Measurements from ENCODE around the gene CES5A. TPM values are rescaled to one million over a fixed set of nuclear protein-coding genes. Genes with fewer than 3 reads are reported as not detected.

CES5A gene
- total RNA-seq, 1 donor from 2014 or later, result not detected

DNA sequence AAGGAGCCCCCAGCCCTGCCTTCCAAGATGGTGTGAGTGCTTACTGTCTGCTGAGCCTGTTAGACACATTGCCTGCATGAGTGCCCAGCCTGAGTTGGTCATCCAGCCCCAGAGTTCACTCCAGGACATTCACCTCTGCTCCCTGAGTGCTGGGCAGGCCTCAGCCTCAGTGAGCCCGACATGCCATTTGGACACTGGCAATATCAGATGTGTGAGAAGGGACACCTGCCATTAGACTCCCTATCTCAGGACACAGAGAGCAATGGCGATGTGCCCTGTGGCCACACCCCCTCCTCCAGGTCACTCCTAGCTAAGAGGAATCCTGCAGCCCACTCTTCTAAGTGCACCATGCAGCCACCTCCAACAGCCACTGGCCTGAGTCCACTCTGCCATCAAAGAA, 34.7 kb upstream of the CES5A start:
- H3K4me1 ChIP-seq (ENCODE audit: control insufficient read depth in 3 of 3, insufficient read depth in 3 of 3, low read length in 3 of 3), result peaks cover 0 to 21% (median 10%) of the 10 kb centered on the region in 3 donors
- peaks cover 0 to 3% (median 0%) of the 10 kb centered on the region in 3 donors for H3K9me3 ChIP-seq (ENCODE audit: control insufficient read depth in 3 of 3, low read length in 3 of 3)
- H3K27ac ChIP-seq (ENCODE audit: low read depth, low read length), result no peak overlapping the region

DNA sequence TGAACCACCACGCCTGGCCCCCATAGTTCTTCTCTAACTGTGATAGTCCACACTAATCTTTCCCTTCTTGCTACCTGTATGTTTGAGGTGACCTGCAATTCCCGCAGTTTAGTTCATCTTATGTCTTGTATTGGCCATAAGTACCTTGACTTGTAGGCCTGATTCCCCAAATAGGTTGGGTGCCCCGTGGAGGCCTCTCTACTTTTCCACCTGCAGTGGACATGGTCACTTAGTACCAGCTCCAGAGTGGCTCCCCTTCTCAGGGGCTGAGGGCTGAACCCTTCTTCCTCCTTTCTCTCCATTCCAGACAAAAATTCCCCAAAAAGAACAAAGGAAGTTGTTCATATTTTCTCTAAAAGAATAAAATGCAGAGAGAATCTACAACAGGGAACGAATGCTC, 33.5 kb upstream of the CES5A start:
- H3K36me3 ChIP-seq (ENCODE audit: control insufficient read depth in 3 of 3, insufficient read depth in 3 of 3, low read length in 3 of 3), result no peaks in the 10 kb centered on the region
- H3K27ac ChIP-seq (ENCODE audit: low read depth, low read length), result no peak overlapping the region
- no peak overlapping the region for H3K9ac ChIP-seq (ENCODE audit: low read depth in 1 of 3, low read length in 3 of 3)
- H3K9me3 ChIP-seq (ENCODE audit: control insufficient read depth in 3 of 3, low read length in 3 of 3), result peaks cover 2 to 5% (median 3%) of the 10 kb centered on the region in 3 donors
- peaks cover 0 to 4% (median 2%) of the 10 kb centered on the region in 3 donors for H3K27me3 ChIP-seq (ENCODE audit: control insufficient read depth in 3 of 3, insufficient read depth in 3 of 3, low read length in 3 of 3)
- no peak overlapping the region for H3K4me3 ChIP-seq (ENCODE audit: low read length in 3 of 3)
- peaks cover 0 to 19% (median 10%) of the 10 kb centered on the region in 3 donors for H3K4me1 ChIP-seq (ENCODE audit: control insufficient read depth in 3 of 3, insufficient read depth in 3 of 3, low read length in 3 of 3)

More for the DNA sequence above, 34.7 kb upstream of the CES5A start:
- Histone ChIP-seq H3K4me3 (ENCODE audit: low read length in 3 of 3) (no peak overlapping the region), H3K36me3 (ENCODE audit: control insufficient read depth in 3 of 3, insufficient read depth in 3 of 3, low read length in 3 of 3) (no peaks in the 10 kb centered on the region), H3K27me3 (ENCODE audit: control insufficient read depth in 3 of 3, insufficient read depth in 3 of 3, low read length in 3 of 3) (peaks cover 0 to 4% (median 2%) of the 10 kb centered on the region in 3 donors), H3K9ac (ENCODE audit: low read depth in 1 of 3, low read length in 3 of 3) (no peak overlapping the region)

DNA sequence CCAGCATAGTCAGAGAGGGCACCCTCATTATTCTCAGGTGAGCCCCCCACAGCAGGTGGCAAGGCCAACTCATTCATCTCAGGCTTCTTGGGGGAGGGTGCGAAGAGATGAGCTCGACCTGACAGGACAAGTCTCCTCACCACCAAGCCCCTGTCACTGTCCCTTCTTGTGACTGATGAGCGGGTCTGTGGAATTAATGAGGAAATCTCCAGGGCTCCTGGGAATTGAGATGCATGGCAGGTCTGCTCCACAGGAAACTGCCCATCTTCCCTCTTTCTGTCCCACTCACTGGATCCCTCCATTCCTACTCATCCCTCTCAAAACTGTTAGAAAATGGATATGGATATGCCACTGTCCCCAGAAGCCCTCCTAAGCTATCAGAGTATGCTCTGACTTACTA, 32.5 kb upstream of the CES5A start:
- Histone ChIP-seq H3K27me3 (ENCODE audit: control insufficient read depth in 3 of 3, insufficient read depth in 3 of 3, low read length in 3 of 3) (peaks cover 0 to 4% (median 2%) of the 10 kb centered on the region in 3 donors), H3K36me3 (ENCODE audit: control insufficient read depth in 3 of 3, insufficient read depth in 3 of 3, low read length in 3 of 3) (no peaks in the 10 kb centered on the region), H3K27ac (ENCODE audit: low read depth, low read length) (no peak overlapping the region), H3K4me3 (ENCODE audit: low read length in 3 of 3) (no peak overlapping the region), H3K9ac (ENCODE audit: low read depth in 1 of 3, low read length in 3 of 3) (no peak overlapping the region), H3K4me1 (ENCODE audit: control insufficient read depth in 3 of 3, insufficient read depth in 3 of 3, low read length in 3 of 3) (peaks cover 0 to 10% (median 4%) of the 10 kb centered on the region in 3 donors), H3K9me3 (ENCODE audit: control insufficient read depth in 3 of 3, low read length in 3 of 3) (peaks cover 2 to 7% (median 3%) of the 10 kb centered on the region in 3 donors)

DNA sequence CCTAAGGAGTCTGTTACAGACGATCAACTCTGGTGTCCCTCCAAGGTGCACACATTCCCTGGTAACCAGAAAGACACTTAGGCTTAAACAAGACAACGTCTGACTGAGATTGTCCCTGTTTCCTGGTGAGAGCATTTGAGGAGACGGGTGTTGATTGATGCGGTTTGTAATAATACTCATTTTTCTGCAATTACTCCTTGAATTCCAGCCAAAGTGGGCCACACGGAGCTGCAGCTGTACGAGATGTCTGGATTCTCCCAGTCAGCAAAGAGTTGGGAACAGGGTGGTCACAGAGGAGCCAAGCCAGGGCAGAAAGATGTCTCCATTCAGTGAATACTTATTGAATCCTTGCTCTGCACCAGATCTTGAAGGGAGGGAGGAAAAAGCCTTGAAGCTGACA, 30.9 kb upstream of the CES5A start:
- H3K9ac ChIP-seq (ENCODE audit: low read depth in 1 of 3, low read length in 3 of 3), result no peak overlapping the region
- no peaks in the 10 kb centered on the region for H3K36me3 ChIP-seq (ENCODE audit: control insufficient read depth in 3 of 3, insufficient read depth in 3 of 3, low read length in 3 of 3)
- H3K9me3 ChIP-seq (ENCODE audit: control insufficient read depth in 3 of 3, low read length in 3 of 3), result peaks cover 2 to 7% (median 3%) of the 10 kb centered on the region in 3 donors
- peaks cover 0 to 4% (median 2%) of the 10 kb centered on the region in 3 donors for H3K27me3 ChIP-seq (ENCODE audit: control insufficient read depth in 3 of 3, insufficient read depth in 3 of 3, low read length in 3 of 3)
- H3K4me3 ChIP-seq (ENCODE audit: low read length in 3 of 3), result no peak overlapping the region
- no peaks in the 10 kb centered on the region for H3K4me1 ChIP-seq (ENCODE audit: control insufficient read depth in 3 of 3, insufficient read depth in 3 of 3, low read length in 3 of 3)
- no peak overlapping the region for H3K27ac ChIP-seq (ENCODE audit: low read depth, low read length)

DNA sequence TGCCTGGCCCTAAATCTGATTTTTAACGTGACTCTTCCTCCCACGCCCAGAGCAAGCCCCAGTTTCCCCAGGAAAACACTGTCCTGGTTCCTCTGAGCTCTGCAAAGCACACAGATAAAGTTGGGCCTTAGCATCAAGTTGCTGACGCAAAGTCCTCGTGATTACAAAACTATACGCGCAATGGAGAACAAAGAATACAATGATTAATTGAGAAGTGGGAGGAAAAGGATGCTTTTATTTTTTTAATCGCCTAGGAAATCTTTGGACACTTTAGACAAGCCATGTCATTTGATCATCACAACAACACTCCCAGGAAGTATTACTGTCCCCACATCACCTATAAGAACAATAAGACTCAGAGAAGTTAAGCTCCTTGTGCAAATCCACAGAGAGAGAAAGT, 30.5 kb upstream of the CES5A start:
- H3K4me1 ChIP-seq (ENCODE audit: control insufficient read depth in 3 of 3, insufficient read depth in 3 of 3, low read length in 3 of 3), result no peaks in the 10 kb centered on the region
- no peak overlapping the region for H3K27ac ChIP-seq (ENCODE audit: low read depth, low read length)
- no peak overlapping the region for H3K9ac ChIP-seq (ENCODE audit: low read depth in 1 of 3, low read length in 3 of 3)
- H3K27me3 ChIP-seq (ENCODE audit: control insufficient read depth in 3 of 3, insufficient read depth in 3 of 3, low read length in 3 of 3), result peaks cover 0 to 4% (median 2%) of the 10 kb centered on the region in 3 donors
- no peaks in the 10 kb centered on the region for H3K36me3 ChIP-seq (ENCODE audit: control insufficient read depth in 3 of 3, insufficient read depth in 3 of 3, low read length in 3 of 3)
- H3K4me3 ChIP-seq (ENCODE audit: low read length in 3 of 3), result no peak overlapping the region
- peaks cover 0 to 7% (median 2%) of the 10 kb centered on the region in 3 donors for H3K9me3 ChIP-seq (ENCODE audit: control insufficient read depth in 3 of 3, low read length in 3 of 3)

DNA sequence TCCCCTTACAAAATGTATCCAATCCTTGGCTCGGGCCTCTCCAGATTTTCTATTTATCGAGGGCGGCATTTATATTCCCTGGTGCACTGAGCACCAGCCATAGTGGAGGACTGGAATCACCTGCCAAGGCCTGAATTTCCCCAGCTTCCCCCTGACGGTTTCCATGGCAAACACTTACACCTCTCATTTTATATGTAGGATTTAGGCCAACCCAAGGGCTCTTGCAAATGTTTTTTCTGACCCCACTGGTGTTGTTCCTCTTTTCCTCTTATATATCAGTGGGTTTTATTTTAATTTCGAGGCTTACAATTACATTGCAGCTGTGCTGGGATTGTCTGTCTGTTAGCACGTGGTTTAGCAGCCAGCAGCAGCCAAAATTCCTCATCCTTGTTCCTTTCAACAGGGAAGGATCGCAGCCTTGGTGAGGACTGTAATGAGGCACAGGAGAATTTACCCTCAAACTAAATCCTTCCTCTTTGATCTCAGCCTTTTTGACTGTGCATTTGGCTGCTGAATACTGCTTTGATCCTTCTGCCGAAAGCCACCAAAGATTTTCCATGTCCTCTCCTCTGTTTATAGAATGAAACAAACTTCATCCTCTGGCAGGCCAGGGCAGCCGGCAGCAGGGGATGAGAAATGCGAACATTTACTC, 26.5 kb upstream of the CES5A start:
- Histone ChIP-seq H3K4me3 (ENCODE audit: low read length in 3 of 3) (no peak overlapping the region), H3K27me3 (ENCODE audit: control insufficient read depth in 3 of 3, insufficient read depth in 3 of 3, low read length in 3 of 3) (peaks cover 0 to 3% (median 0%) of the 10 kb centered on the region in 3 donors), H3K9ac (ENCODE audit: low read depth in 1 of 3, low read length in 3 of 3) (no peak overlapping the region), H3K27ac (ENCODE audit: low read depth, low read length) (no peak overlapping the region), H3K9me3 (ENCODE audit: control insufficient read depth in 3 of 3, low read length in 3 of 3) (peaks cover 0 to 7% (median 2%) of the 10 kb centered on the region in 3 donors), H3K4me1 (ENCODE audit: control insufficient read depth in 3 of 3, insufficient read depth in 3 of 3, low read length in 3 of 3) (no peaks in the 10 kb centered on the region), H3K36me3 (ENCODE audit: control insufficient read depth in 3 of 3, insufficient read depth in 3 of 3, low read length in 3 of 3) (no peaks in the 10 kb centered on the region)

DNA sequence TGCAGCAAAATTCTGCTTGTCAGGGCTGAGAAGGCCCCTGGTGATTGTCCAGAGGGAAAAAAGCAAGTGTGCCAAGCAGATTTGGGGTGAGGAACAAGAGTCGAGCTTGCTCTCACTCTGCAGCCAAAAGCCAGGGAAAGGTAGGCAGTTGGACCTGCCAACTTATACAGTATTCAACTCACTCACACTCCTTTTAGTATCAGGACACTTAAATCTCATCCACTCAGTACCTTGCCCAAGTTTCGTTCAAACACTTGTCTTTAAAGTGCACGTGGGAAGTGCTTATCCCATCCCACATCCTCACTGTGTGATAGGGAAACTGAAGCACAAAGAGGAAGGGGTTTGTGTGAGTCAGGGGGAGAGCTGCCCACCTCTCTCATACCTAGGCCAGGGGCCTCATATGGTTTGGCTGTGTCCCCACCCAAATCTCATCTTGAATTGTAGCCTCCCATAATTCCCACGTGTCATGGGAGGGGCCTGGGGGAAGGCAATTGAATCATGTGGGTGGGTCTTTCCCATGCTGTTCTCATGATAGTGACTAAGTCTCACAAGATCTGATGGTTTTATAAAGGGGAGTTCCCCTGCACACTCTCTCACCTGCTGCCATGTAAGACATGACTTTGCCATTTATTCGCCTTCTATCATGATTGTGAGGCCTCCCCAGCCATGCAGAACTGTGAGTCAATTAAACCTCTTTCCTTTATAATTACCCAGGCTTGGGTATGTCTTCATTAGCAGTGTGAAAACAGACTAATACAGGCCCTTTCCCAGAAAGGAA, 25.6 kb upstream of the CES5A start:
- H3K4me1 ChIP-seq (ENCODE audit: control insufficient read depth in 3 of 3, insufficient read depth in 3 of 3, low read length in 3 of 3), result no peaks in the 10 kb centered on the region

DNA sequence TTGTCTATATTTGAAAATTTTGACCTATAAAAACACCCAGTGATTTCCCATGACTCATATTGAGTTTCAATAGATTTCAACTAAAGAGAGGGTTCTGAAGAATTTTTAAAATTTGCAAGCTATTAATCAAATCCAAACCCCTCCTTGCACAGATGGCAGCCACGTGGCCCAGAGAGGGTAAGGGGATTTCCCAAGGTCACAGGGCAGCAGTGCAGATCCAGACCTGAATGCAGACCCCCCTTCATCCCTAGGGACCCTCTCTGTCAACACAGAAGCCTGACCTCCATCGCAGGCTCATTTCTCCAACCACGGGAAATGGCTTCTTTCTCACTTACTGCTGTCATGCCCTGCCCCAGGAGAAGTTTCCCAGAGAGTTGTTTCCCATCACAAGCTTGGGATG, 24.7 kb upstream of the CES5A start:
- H3K4me3 ChIP-seq (ENCODE audit: low read length in 3 of 3), result no peak overlapping the region
- no peaks in the 10 kb centered on the region for H3K36me3 ChIP-seq (ENCODE audit: control insufficient read depth in 3 of 3, insufficient read depth in 3 of 3, low read length in 3 of 3)
- H3K27me3 ChIP-seq (ENCODE audit: control insufficient read depth in 3 of 3, insufficient read depth in 3 of 3, low read length in 3 of 3), result no peaks in the 10 kb centered on the region
- no peak overlapping the region for H3K9ac ChIP-seq (ENCODE audit: low read depth in 1 of 3, low read length in 3 of 3)
- H3K9me3 ChIP-seq (ENCODE audit: control insufficient read depth in 3 of 3, low read length in 3 of 3), result peaks cover 0 to 7% (median 2%) of the 10 kb centered on the region in 3 donors
- no peak overlapping the region for H3K27ac ChIP-seq (ENCODE audit: low read depth, low read length)
- no peaks in the 10 kb centered on the region for H3K4me1 ChIP-seq (ENCODE audit: control insufficient read depth in 3 of 3, insufficient read depth in 3 of 3, low read length in 3 of 3)

More for the DNA sequence above, 25.6 kb upstream of the CES5A start:
- H3K36me3 ChIP-seq (ENCODE audit: control insufficient read depth in 3 of 3, insufficient read depth in 3 of 3, low read length in 3 of 3), result no peaks in the 10 kb centered on the region
- no peak overlapping the region for H3K9ac ChIP-seq (ENCODE audit: low read depth in 1 of 3, low read length in 3 of 3)
- no peak overlapping the region for H3K4me3 ChIP-seq (ENCODE audit: low read length in 3 of 3)
- no peak overlapping the region for H3K27ac ChIP-seq (ENCODE audit: low read depth, low read length)
- no peaks in the 10 kb centered on the region for H3K27me3 ChIP-seq (ENCODE audit: control insufficient read depth in 3 of 3, insufficient read depth in 3 of 3, low read length in 3 of 3)
- H3K9me3 ChIP-seq (ENCODE audit: control insufficient read depth in 3 of 3, low read length in 3 of 3), result peaks cover 0 to 7% (median 2%) of the 10 kb centered on the region in 3 donors

DNA sequence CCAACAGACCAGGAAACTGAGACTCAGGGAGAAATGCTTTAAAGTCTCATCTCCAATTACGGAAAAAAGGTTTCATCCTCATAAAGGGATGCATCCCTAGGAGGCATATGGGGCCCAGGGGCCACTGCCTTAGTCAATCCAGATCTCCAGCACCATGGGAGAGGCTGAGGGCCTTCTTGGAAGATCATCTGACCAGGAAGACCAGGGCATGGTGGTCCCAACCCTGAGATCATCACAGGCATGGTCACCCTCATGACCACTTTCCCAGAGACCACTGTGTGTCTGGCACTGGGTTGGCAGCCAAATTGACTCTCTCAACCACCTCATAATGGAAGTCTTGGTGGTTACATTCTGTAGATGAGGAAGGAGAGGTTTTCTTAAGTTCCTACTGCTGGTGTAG, 23.4 kb upstream of the CES5A start:
- Histone ChIP-seq H3K9me3 (ENCODE audit: control insufficient read depth in 3 of 3, low read length in 3 of 3) (peaks cover 0 to 5% (median 0%) of the 10 kb centered on the region in 3 donors), H3K27me3 (ENCODE audit: control insufficient read depth in 3 of 3, insufficient read depth in 3 of 3, low read length in 3 of 3) (no peaks in the 10 kb centered on the region), H3K4me1 (ENCODE audit: control insufficient read depth in 3 of 3, insufficient read depth in 3 of 3, low read length in 3 of 3) (no peaks in the 10 kb centered on the region), H3K4me3 (ENCODE audit: low read length in 3 of 3) (no peak overlapping the region), H3K36me3 (ENCODE audit: control insufficient read depth in 3 of 3, insufficient read depth in 3 of 3, low read length in 3 of 3) (no peaks in the 10 kb centered on the region), H3K9ac (ENCODE audit: low read depth in 1 of 3, low read length in 3 of 3) (no peak overlapping the region), H3K27ac (ENCODE audit: low read depth, low read length) (no peak overlapping the region)

DNA sequence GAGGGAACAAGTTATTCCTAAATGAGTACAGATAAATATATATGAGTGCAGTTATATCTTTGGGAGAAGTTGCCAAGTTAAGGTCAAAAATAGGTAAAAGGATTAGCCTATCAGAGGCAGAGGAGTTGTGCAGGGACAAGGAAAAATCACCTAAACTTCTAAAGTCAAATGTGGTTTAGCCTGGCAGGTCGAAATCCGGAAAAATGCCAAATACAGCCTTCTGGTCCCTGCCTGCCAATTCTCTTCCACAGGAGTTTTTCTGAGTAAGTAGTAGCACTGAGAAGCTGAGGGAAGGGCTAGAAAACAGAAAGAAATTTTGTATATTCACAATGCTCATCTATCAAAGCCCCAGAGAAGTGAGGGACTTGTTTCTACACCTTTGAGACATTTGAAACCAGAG, 17.6 kb upstream of the CES5A start:
- Histone ChIP-seq H3K4me3 (ENCODE audit: low read length in 3 of 3) (no peak overlapping the region), H3K27me3 (ENCODE audit: control insufficient read depth in 3 of 3, insufficient read depth in 3 of 3, low read length in 3 of 3) (no peaks in the 10 kb centered on the region), H3K9me3 (ENCODE audit: control insufficient read depth in 3 of 3, low read length in 3 of 3) (peaks cover 0 to 3% (median 0%) of the 10 kb centered on the region in 3 donors), H3K4me1 (ENCODE audit: control insufficient read depth in 3 of 3, insufficient read depth in 3 of 3, low read length in 3 of 3) (no peaks in the 10 kb centered on the region), H3K9ac (ENCODE audit: low read depth in 1 of 3, low read length in 3 of 3) (no peak overlapping the region), H3K27ac (ENCODE audit: low read depth, low read length) (no peak overlapping the region), H3K36me3 (ENCODE audit: control insufficient read depth in 3 of 3, insufficient read depth in 3 of 3, low read length in 3 of 3) (no peaks in the 10 kb centered on the region)

Measured in skeletal muscle tissue (tissue), 4 donors.